Endothelial cell of umbilical vein (primary cell): Measurements from ENCODE around the gene SETD6. TPM values are rescaled to one million over a fixed set of nuclear protein-coding genes. Genes with fewer than 3 reads are reported as not detected.

Source experiments
- BruUV-seq: library from RNA; stranded (reverse); fragments of 400-500 nt; replicated peaks from 2 replicates; lab custom pipeline; 2021; lab: Mats Ljungman, UMichigan
- CTCF ChIA-PET: fragments of 300-600, 350-600 bp; sonication (Branson Sonifier 250); formaldehyde crosslinking; loops from one replicate; lab custom pipeline; 2021; ENCODE audit warnings: antibody characterized with exemption, inconsistent platforms; lab: Charles Lee
- POLR2A ChIA-PET: fragments of 300-600, 350-600 bp; sonication (Branson Sonifier 250); formaldehyde crosslinking; loops from one replicate; lab custom pipeline; 2021; ENCODE audit warnings: antibody characterized with exemption, inconsistent platforms; lab: Charles Lee
- DNase-seq: peaks from one replicate; pipeline ENCODE4 v3.0.0-alpha.2; 2011; ENCODE audit warnings: low read depth, low spot score
- FAIRE-seq: peaks from 2 replicates; lab custom pipeline; 2011; peaks lifted over from hg19 to GRCh38; lab: Jason Lieb, UNC
- H2AFZ ChIP-seq: 2 replicates; pipeline ENCODE4 v1.6.0; 2012; ENCODE audit warnings: low read depth, low read length, control low read depth, inconsistent platforms
- H3K27ac ChIP-seq: 2 replicates; pipeline ENCODE4 v1.5.1; 2011; ENCODE audit warnings: low read depth, mild to moderate bottlenecking, control low read depth, low read length, moderate library complexity; ENCODE audit not compliant: insufficient read depth
- H3K27me3 ChIP-seq, 2 experiments: 2 replicates each; pipeline versions ENCODE4 v1.6.0 to v1.6.1; 2011; ENCODE audit warnings: low read length in 2 of 2, mixed read lengths in 1 of 2; ENCODE audit not compliant: control insufficient read depth in 2 of 2, insufficient read depth in 2 of 2
- H3K36me3 ChIP-seq, 2 experiments: 2 replicates in 1 of 2; 3 replicates in 1 of 2; pipeline ENCODE4 v1.5.1; 2011; ENCODE audit warnings: low read length in 2 of 2, mild to moderate bottlenecking in 1 of 2, moderate library complexity in 1 of 2; ENCODE audit not compliant: control insufficient read depth in 2 of 2, insufficient read depth in 2 of 2; ENCODE audit errors: extremely low read depth in 1 of 2
- H3K4me1 ChIP-seq: 3 replicates; pipeline ENCODE4 v1.5.1; 2011; ENCODE audit warnings: mild to moderate bottlenecking, low read length; ENCODE audit not compliant: control insufficient read depth, insufficient read depth; ENCODE audit errors: extremely low read depth
- H3K4me2 ChIP-seq: 2 replicates; pipeline ENCODE4 v1.6.1; 2011; ENCODE audit warnings: low read length, control low read depth, mixed read lengths; ENCODE audit not compliant: insufficient read depth
- H3K4me3 ChIP-seq, 3 experiments: fragments of 200-600 bp in 1 of 3; sonication (generic), shearing (Covaris generic) in 1 of 3; replicated peaks in 1 of 3; 2 replicates each; pipeline ENCODE4 v1.5.1; 2011 to 2016; ENCODE audit warnings: control low read depth in 3 of 3, low read length in 3 of 3, mild to moderate bottlenecking in 2 of 3, inconsistent platforms in 1 of 3, low read depth in 1 of 3, moderate library complexity in 1 of 3; ENCODE audit not compliant: insufficient read depth in 1 of 3
- H3K79me2 ChIP-seq: 2 replicates; pipeline ENCODE4 v1.6.0; 2012; ENCODE audit warnings: low read length, inconsistent platforms; ENCODE audit not compliant: control insufficient read depth, insufficient read depth
- H3K9ac ChIP-seq: replicated peaks from 2 replicates; pipeline ENCODE3; 2011; ENCODE audit warnings: low read length, control low read depth; ENCODE audit not compliant: insufficient read depth; ENCODE audit errors: extremely low read depth
- H3K9me1 ChIP-seq: replicated peaks from 3 replicates; pipeline ENCODE4 v1.6.0; 2011; ENCODE audit warnings: mild to moderate bottlenecking, low read length; ENCODE audit not compliant: control insufficient read depth, insufficient read depth; ENCODE audit errors: extremely low read depth
- H3K9me3 ChIP-seq: replicated peaks from 2 replicates; pipeline ENCODE4 v1.5.1; 2012; ENCODE audit warnings: low read length, inconsistent platforms; ENCODE audit not compliant: control insufficient read depth, insufficient read depth
- H4K20me1 ChIP-seq: replicated peaks from 2 replicates; pipeline ENCODE3; 2011; ENCODE audit warnings: mild to moderate bottlenecking, low read length; ENCODE audit not compliant: control insufficient read depth, insufficient read depth; ENCODE audit errors: extremely low read depth
- CTCF ChIP-seq, 2 donors: IDR thresholded peaks; 1 replicate in 1 of 2; 2 replicates in 1 of 2; pipeline ENCODE4 v1.5.1; 2011; ENCODE audit warnings: low read length in 2 of 2, mild to moderate bottlenecking in 2 of 2, moderate library complexity in 2 of 2, control low read depth in 1 of 2, inconsistent platforms in 1 of 2, low read depth in 1 of 2; ENCODE audit not compliant: insufficient read depth in 1 of 2; ENCODE audit errors: extremely low read depth in 1 of 2
- GATA2 ChIP-seq: IDR thresholded peaks from 2 replicates; pipeline ENCODE4 v1.7.0; 2011; ENCODE audit warnings: low read depth, mild to moderate bottlenecking, moderate library complexity, mixed read lengths, low read length; ENCODE audit not compliant: insufficient read length, insufficient read depth
- MAX ChIP-seq: IDR thresholded peaks from 2 replicates; pipeline ENCODE4 v1.6.1; 2011; ENCODE audit not compliant: insufficient read depth, insufficient read length
- POLR2A ChIP-seq: IDR thresholded peaks from 2 replicates; pipeline ENCODE4 v1.6.1; 2012; ENCODE audit warnings: low read depth, mild to moderate bottlenecking, control low read depth, low read length
- POLR2AphosphoS5 ChIP-seq: IDR thresholded peaks from 2 replicates; pipeline ENCODE4 v1.6.1; 2012; ENCODE audit warnings: low read depth, mild to moderate bottlenecking, control low read depth, low read length, moderate library complexity; ENCODE audit not compliant: insufficient read depth
- dilution Hi-C: fragments of 300-500 bp; cut with MboI; formaldehyde crosslinking; loops from one replicate; pipeline ENCODE4 v1.15.0; 2019; ENCODE audit warnings: low sequenced_read_pairs; ENCODE audit not compliant: extremely low pct_ligation_motif_present
- intact Hi-C: fragments of 100-400 bp; cut with micrococcal nuclease; formaldehyde crosslinking; loops from one replicate; pipeline ENCODE4 v1.10.0; 2022
- polyA plus RNA-seq, 4 experiments: library from polyadenylated mRNA; depleted of rRNA in 3 of 4; stranded (reverse) in 3 of 4; unstranded in 1 of 4; fragments of >200 nt; gene quantifications; 2 replicates each; pipeline versions ENCODE4 v1.2.1 to v1.2.3, GENCODE V29; 2011 to 2012; ENCODE audit warnings: missing spikeins in 1 of 4
- total RNA-seq: library from RNA; stranded (reverse); gene quantifications from 2 replicates; pipeline ENCODE4 v1.2.3, GENCODE V29; 2021

The SETD6 gene
- total and polyA plus RNA-seq, 2 donors (not counting 3 experiments of a cell fraction or from before 2014, with no cell fraction given), result 10.2 to 16.4 TPM

GRCh38 chr16:58481226-58481869 is 34.0 kb upstream of the SETD6 start:
- TF ChIP-seq GATA2, result no peak
- TF ChIP-seq MAX, result no peak
- no peak for TF ChIP-seq CTCF (IDR thresholded peaks at IDR 0.05; ENCODE audit: extremely low read depth in 1 of 2, insufficient read depth in 1 of 2, low read depth in 1 of 2, low read length in 2 of 2)
- no peak for TF ChIP-seq POLR2A
- no peak for TF ChIP-seq POLR2AphosphoS5
- FAIRE-seq (no peak), DNase-seq (no peak)
- Histone ChIP-seq H2AFZ (no peak overlapping the region), H3K9me3 (no peaks in the 10 kb centered on the region), H3K4me2 (no peak overlapping the region), H3K9me1 (no peaks in the 10 kb centered on the region), H3K9ac (no peak overlapping the region), H3K36me3 (no peaks in the 10 kb centered on the region), H3K27ac (no peak overlapping the region), H4K20me1 (no peaks in the 10 kb centered on the region), H3K79me2 (no peaks in the 10 kb centered on the region), H3K27me3 (no peaks in the 10 kb centered on the region), H3K4me1 (no peaks in the 10 kb centered on the region), H3K4me3 (no peak overlapping the region)
- CTCF ChIA-PET, result interaction anchor here (0.7 to 1.0 kb wide), 2 partner anchors 22 to 145 kb away, joined by 3 read pairs; no protein-coding TSS in a partner anchor
- dilution Hi-C loops (no loop called here), intact Hi-C loops (no loop called here)
- no TSS peak for BruUV-seq
- POLR2A ChIA-PET, result no interaction called here
